Stimulated activated CD8-positive, alpha-beta memory T cell treated with anti-CD3 and anti-CD28 coated beads, Interleukin-12 subunit alpha, Interleukin-12 subunit beta, amount 100 ng/mL, for 1 hour (primary cell): ENCODE measurements around the gene DAPK2.

Experiments used
- DNase-seq: peaks from one replicate; pipeline ENCODE4 v3.0.0-alpha.2; 2020; ENCODE audit warnings: low read depth

The DAPK2 gene

DNA sequence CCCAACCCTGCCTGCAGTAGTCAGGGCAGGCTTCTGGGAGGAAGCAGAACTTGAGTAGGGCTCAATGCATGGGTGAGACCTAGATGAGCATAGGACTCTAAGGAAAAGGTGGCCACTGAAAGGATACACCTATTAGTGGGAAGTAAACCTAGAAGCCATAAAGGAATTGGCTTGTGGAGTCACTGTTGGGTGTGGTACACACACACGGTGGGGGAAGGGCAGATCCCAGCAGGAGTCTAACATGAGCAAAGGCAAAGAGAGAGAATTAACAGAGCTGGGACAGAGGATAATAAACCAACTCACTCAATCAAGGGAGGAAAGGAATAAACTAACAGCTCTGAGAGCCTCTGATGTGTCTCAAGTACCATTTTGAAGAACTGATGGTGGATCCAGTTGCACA, 23.1 kb downstream of the DAPK2 start:
- DNase-seq, result no peak

- no peak for DNase-seq
These were observed 23.7 kb downstream of the DAPK2 start for GRCh38 chr15:64022571-64022970.

DNA sequence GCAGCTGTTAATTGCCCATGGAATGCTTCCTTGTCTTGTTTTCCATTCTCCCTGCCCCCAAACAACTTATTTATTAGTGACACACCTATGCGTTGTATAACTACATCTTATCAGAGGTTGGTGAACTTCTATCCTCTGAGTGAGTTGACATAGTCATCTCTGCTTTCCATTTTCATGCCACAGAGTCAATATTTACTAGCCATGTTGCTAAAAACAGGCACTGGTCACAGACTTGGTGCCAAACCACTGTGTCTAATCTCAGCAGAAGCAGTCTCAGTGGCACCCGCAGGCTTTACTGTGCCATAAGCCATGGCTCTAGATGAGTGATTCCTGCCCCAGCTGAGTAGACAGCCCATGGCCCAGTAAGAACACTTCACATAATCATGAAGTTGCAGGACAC, 26.5 kb downstream of the DAPK2 start:
- no peak for DNase-seq

- no peak for DNase-seq
These were observed 28.6 kb downstream of the DAPK2 start for GRCh38 chr15:64017591-64018163.

GRCh38 chr15:64017082-64017588, 29.1 kb downstream of the DAPK2 start:
- no peak for DNase-seq

DNA sequence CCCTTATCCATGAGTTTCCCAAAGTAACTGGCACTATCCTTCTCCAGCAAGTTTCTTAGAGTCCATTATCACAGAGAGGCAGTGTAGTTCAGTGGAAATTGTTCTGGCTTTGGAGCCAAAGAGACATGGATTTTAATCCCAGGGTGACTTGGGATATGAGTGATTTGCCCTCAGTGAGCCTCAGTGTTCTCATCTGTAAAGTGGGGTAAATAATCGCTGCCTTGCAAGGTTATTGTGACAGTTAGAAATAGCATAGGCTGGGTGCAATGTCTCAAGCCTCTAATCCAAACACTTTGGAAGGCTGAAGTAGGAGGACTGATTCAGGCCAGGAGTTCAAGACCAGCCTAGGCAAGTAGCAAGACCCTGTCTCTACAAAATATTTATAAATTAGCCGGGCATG, 30.0 kb downstream of the DAPK2 start:
- DNase-seq, result no peak

DNA sequence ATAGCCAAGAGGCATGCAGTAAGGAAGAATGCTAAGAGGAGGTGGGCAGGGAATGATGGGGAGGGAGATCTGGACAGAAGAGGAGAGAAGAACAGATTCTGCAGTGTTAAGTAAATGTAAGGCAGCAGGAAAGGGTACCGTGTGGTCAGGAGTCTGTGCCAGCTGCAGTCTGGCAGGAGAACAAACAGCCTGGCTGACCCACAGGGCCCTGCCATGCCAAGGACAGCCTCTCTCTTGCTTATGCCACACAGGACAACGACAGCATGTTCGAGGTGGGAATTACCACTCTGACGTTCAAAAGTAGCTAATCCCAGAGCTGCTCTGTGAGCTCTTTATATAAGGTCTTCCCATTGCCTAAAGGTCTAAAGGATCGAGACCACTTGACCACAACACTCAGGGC, 31.3 kb downstream of the DAPK2 start:
- DNase-seq, result no peak

DNA sequence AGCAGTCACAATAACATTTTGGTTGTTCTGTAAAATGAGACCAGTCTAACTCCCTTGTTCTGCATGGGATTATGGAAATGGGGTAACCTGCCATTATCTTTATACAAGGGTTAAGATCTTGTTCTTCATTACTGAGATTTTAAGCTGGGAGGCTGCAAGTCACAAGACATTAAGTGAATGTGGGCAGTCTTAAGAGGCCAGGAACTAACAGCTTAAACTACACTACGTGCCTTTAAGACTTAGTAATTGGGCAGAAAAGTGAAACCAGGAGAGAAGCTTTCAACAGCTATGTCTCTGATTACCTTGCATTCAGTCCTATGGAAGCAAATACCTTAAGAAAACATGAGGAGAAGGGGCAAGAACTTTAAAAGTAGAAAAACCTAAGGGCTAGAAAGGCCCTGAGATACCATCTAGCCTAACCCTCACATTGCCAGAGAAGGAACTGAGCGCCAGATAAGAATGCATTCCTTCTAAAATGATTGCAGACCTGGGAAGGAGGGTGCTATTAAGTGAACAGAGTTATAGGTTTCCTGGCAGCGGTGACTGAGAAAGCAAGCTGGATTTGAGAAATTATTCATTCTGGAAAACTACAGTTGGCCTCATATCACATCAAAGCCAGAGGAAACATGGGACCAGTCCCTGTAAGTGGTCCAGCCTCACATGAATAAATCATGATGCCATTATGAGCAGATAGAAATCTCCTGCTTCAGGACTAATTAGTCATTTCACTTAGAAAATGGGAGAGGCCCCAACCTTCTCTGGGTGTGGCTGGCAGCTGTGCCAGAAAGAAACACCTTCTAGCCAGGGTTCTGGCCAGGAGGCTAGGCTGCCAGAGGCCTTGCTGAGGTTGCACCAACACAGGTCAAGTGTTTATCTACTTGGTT, 32.9 kb downstream of the DAPK2 start:
- no peak for DNase-seq

DNA sequence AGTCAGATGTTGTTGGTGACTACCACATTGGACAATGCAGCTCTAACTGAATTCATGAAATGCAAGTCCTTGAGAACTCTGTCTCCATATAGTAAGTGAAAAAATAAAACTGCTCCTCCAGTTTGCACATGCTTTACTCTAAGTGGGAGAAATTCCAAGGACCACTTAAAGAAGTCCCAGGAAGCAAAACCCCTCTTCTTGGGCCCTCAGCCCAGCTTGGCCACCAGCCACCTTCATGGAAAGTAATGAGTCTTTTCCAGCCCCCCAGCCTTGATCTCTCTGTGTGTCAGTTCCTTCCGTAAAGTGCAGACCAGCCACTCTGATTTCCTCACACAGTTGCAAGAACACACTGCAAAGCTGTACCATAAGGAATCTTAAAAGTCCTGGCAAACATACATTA, 34.5 kb downstream of the DAPK2 start:
- DNase-seq, result no peak

DNA sequence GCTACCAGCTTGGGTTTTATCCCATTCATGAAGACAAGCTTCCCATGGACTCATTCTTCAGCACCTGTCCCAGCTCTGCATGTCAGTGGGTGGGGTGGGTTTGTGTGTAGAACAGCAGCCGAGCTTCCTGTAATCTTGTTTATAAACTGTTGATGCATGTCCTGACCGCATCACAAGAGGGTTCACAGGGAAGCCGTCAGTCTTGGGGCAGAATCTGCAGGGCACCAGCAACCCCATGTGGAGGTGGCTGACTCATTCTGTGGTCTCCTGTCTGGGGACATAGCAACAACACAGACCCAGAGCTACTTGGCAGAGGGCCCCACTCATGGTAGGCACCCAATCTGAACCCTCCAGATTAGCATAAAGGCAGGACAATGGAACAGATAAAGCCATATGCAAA, 35.6 kb downstream of the DAPK2 start:
- peak; percentile 73 for DNase-seq

DNA sequence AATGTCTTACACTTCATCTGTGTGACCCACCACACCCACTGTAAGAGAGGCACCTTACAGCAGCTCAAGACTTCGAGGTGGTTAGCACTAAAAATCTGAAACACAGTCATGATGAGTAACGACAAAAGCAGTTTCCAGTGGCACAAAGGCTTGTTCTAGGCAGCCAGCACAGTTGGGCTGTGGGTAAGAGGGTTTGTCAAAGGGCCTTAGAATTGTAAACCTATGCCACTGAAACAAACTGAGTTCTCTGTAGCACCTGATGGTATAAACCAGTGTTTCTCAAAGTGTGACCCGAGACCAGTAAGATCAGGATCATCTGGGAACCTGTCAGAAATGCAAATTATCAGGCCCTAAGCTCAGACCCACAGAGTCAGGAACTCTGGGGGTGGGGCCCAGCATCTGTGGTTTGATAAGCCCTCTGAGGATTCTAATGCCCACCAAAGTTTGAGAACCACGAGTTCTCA, 36.5 kb downstream of the DAPK2 start:
- peak; percentile 11 for DNase-seq

DNA sequence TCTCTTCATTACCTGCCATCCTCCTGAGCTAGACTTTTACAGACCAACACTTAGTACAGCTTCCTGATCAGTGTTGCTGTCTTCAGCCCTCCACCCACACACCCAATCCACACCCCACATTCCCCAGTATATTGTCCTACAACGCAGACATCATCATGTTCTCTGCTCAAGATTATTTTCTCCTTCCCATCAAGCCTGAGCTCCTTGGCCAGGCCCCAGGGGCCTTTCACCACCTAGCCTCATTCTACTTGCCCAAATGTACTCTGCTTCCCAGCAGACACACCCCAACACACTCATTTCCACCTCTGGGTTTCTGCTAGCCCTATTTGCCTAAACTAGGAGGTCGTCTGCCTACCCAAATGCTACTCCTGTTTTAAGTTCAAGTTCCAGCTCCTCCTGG, 37.0 kb downstream of the DAPK2 start:
- no peak for DNase-seq

- no peak for DNase-seq
These were observed 38.1 kb downstream of the DAPK2 start for GRCh38 chr15:64008177-64008576.

DNA sequence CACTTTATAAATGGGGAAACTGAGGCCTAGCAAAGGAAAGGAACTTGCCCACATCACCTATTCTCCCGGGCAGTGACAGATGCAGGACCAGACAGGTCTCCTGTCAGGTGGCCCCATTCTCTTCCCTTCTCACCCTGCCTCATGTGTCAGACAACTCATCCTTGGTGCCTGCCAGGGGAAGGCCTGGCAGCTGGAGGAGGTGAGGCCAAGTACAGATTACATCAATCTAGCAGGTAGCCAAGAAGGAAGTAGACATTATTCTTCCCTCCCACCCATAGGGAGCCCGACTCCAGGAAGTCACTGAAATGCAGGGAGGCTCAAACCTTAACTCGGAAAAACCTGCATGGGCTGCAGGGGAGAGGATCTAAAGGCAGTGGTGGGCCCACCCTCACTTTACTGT, 39.6 kb downstream of the DAPK2 start:
- no peak for DNase-seq

- no peak for DNase-seq
These were observed 41.7 kb downstream of the DAPK2 start for GRCh38 chr15:64004587-64004986.

DNA sequence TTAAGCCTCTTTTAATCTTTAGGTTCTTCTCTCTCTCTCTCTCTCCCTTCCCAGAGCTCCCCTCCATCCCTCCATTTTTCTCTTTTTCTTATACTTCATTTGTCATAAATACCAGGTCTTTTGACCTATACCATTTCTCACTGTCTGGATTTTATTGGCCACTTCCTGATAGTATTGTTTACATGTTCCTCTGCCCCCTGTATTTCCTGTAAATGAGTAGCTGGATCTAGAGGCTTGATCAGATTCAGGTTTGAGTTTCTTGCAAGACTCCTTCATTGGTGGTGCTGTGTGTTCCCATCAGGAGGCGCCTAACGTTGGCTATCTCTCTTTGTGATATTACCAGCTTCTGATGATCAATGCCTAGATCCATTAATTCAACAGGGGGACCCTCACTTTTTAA, 42.2 kb downstream of the DAPK2 start:
- DNase-seq, result no peak

- no peak for DNase-seq
These were observed 43.1 kb downstream of the DAPK2 start for GRCh38 chr15:64003182-64003581.

- no peak for DNase-seq
These were observed 45.1 kb downstream of the DAPK2 start for GRCh38 chr15:64001148-64001547.

DNA sequence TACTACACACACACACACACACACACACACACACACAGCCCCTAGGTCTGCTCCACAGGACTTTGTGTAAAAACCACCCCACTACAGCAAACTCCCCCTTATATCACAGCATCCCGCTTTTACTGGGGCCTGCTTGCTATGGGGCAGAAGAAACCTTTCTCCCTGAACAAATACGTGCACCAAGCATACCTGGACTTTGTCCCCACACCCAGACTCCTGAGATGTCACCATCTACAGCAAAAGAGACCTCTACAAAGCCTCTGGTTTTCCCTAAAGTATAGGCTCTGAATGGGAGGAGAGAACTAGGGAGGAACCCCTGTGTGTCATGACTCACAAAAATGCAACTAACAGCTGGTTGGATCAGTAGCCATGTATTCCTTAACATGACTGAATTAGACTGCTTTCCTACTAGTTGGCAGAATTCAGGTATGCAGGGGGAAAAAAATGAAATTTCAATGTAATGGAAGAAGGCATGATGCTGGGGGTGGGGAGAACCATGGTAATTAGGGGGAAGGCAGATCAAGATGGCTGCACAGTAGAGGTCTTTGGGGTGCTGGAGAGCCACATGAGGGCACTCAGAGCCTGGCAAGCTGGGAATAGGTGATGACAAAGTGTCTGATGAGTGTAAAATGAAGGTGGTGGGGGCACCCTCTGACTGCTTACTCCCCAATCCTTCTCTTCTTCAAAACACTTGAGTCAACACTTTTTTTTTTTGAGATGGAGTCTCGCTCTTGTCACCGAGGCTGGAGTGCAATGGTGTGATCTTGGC, 45.9 kb downstream of the DAPK2 start:
- no peak for DNase-seq

GRCh38 chr15:63999177-63999576, 47.1 kb downstream of the DAPK2 start:
- no peak for DNase-seq

DNA sequence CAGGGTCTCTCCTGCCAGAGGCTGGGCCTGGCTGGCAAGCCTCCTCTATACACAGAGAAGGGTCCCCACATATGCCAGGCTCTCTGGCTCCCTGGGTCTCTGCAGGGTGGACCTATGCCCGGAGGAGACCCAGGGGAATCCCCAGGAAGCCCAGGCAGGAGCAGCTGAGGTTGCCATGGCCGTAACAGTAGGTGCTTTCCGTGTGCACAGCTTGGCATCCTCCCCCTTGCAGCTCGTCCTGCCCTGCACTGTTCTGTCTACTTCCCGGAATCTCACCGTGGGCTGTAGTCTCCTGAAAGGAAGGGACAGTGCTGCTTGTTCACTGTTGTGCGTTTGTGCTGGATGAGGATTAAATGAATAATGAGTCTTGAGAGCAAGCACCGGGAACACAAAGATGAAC, 47.8 kb downstream of the DAPK2 start:
- no peak for DNase-seq

GRCh38 chr15:63997715-63998442, 48.4 kb downstream of the DAPK2 start:
- DNase-seq, result no peak
